Hematopoietic multipotent progenitor cell treated with erythropoietin and hydrocortisone succinate and interleukin-3 and kit ligand, for 17 days (in vitro differentiated cells): ENCODE measurements around the gene POLR1A.

Experiments used
- DNase-seq: peaks from one replicate; pipeline ENCODE4 v3.0.0-alpha.2; 2015; ENCODE audit warnings: low spot score

POLR1A gene

GRCh38 chr2:86097114-86097896, 8.4 kb downstream of the POLR1A start:
- no peak for DNase-seq

GRCh38 chr2:86094229-86094628, 11.5 kb downstream of the POLR1A start:
- no peak for DNase-seq

- DNase-seq: peak; percentile 9
Measured at GRCh38 chr2:86087936-86088850, 17.5 kb downstream of the POLR1A start.

GRCh38 chr2:86082756-86083155, 22.9 kb downstream of the POLR1A start:
- DNase-seq: no peak

- DNase-seq: no peak
Measured at GRCh38 chr2:86081724-86082123, 24.0 kb downstream of the POLR1A start.

GRCh38 chr2:86079981-86080911, 25.4 kb downstream of the POLR1A start:
- peak; percentile 46 for DNase-seq

- DNase-seq: peak; percentile 23
Measured at GRCh38 chr2:86078774-86079545, 26.7 kb downstream of the POLR1A start.

- no peak for DNase-seq
Measured at GRCh38 chr2:86075886-86076285, 29.8 kb downstream of the POLR1A start.

- DNase-seq: no peak
Measured at GRCh38 chr2:86074811-86075210, 30.9 kb downstream of the POLR1A start.

- DNase-seq: no peak
Measured at GRCh38 chr2:86074256-86074655, 31.4 kb downstream of the POLR1A start.

GRCh38 chr2:86073225-86073624, 32.5 kb downstream of the POLR1A start:
- no peak for DNase-seq

GRCh38 chr2:86072271-86072858, 33.3 kb downstream of the POLR1A start:
- no peak for DNase-seq

- DNase-seq: no peak
Measured at GRCh38 chr2:86070868-86071267, 34.8 kb downstream of the POLR1A start.

GRCh38 chr2:86069783-86070339, 35.8 kb downstream of the POLR1A start:
- DNase-seq: no peak

GRCh38 chr2:86069091-86069685, 36.5 kb downstream of the POLR1A start:
- no peak for DNase-seq

GRCh38 chr2:86068648-86069047, 37.0 kb downstream of the POLR1A start:
- no peak for DNase-seq

- DNase-seq: no peak
Measured at GRCh38 chr2:86068136-86068588, 37.5 kb downstream of the POLR1A start.

GRCh38 chr2:86066915-86067314, 38.8 kb downstream of the POLR1A start:
- no peak for DNase-seq

- no peak for DNase-seq
Measured at GRCh38 chr2:86066007-86066578, 39.6 kb downstream of the POLR1A start.

- DNase-seq: no peak
Measured at GRCh38 chr2:86065512-86065911, 40.2 kb downstream of the POLR1A start.
